HCT116 (cell line): ENCODE results near the gene ULBP1. TPM values are rescaled to one million over a fixed set of nuclear protein-coding genes. Genes with fewer than 3 reads are reported as not detected.
"Not testable (repeated sequence)": the region's sequence is repeated elsewhere in the genome, so short reads cannot be mapped to it uniquely, and the experiment has no call there.

ENCODE experiments used
- ATAC-seq: fragments of 200-7000 bp; cut with Tn5 transposase; 2 replicates; pipeline ENCODE4 v1.9.1; 2020; ENCODE audit warnings: mild to moderate bottlenecking, moderate library complexity
- BruUV-seq: library from RNA; stranded (reverse); fragments of 400-500 nt; replicated peaks from 2 replicates; lab custom pipeline; 2021; lab: Mats Ljungman, UMichigan
- CTCF ChIA-PET: fragments of 300-600 bp; sonication (Branson Sonifier 250); formaldehyde crosslinking; loops from one replicate; lab custom pipeline; 2021; ENCODE audit warnings: antibody characterized with exemption; lab: Charles Lee
- POLR2A ChIA-PET: fragments of 300-600, 350-600 bp; sonication (Branson Sonifier 250); formaldehyde crosslinking; loops from one replicate; lab custom pipeline; 2021; ENCODE audit warnings: antibody characterized with exemption; lab: Charles Lee
- RAD21 ChIA-PET, 2 experiments: fragments of 300-600 bp; sonication (Branson Sonifier 250); formaldehyde crosslinking; loops; one replicate each; lab custom pipeline; 2023; ENCODE audit warnings: low total read pairs in 2 of 2; ENCODE audit not compliant: uncharacterized antibody in 2 of 2, unreplicated experiment in 2 of 2, low non-redundant PET in 1 of 2; lab: Charles Lee
- DNase-seq: peaks from one replicate; pipeline ENCODE4 v3.0.0-alpha.2; 2010; ENCODE audit warnings: low read depth, low spot score
- H2AFZ ChIP-seq: fragments of 200-600 bp; shearing (Covaris generic), sonication (generic); 2 replicates; pipeline ENCODE4 v1.6.1; 2017; ENCODE audit warnings: low read depth, mixed run types, mixed read lengths, antibody characterized with exemption, low read length; ENCODE audit not compliant: poor library complexity, severe bottlenecking
- H3K27ac ChIP-seq: 2 replicates; pipeline ENCODE4 v1.5.1; 2012; ENCODE audit warnings: low read depth, low read length
- H3K27me3 ChIP-seq: fragments of 200-600 bp; sonication (generic); 2 replicates; pipeline ENCODE4 v1.6.1; 2016; ENCODE audit warnings: mixed run types, low read length, mixed read lengths; ENCODE audit not compliant: insufficient read depth
- H3K36me3 ChIP-seq, 2 experiments: fragments of 200-500 bp in 1 of 2; fragments of 200-600 bp in 1 of 2; sonication (Bioruptor generic) in 1 of 2; sonication (generic) in 1 of 2; 2 replicates each; pipeline versions ENCODE4 v1.5.1 to v1.6.1; 2014 to 2016; ENCODE audit warnings: low read length in 2 of 2, inconsistent platforms in 1 of 2, mixed read lengths in 1 of 2, mixed run types in 1 of 2; ENCODE audit not compliant: insufficient read depth in 2 of 2, control insufficient read depth in 1 of 2
- H3K4me1 ChIP-seq, 2 experiments: fragments of 200-600 bp in 1 of 2; sonication (generic) in 1 of 2; 2 replicates each; pipeline versions ENCODE4 v1.5.1 to v1.6.1; 2012 to 2017; ENCODE audit warnings: low read length in 2 of 2, inconsistent platforms in 1 of 2, mild to moderate bottlenecking in 1 of 2, mixed read lengths in 1 of 2, mixed run types in 1 of 2, moderate library complexity in 1 of 2; ENCODE audit not compliant: insufficient read depth in 2 of 2, control insufficient read depth in 1 of 2
- H3K4me2 ChIP-seq: fragments of 200-600 bp; sonication (generic); 2 replicates; pipeline ENCODE4 v1.6.1; 2017; ENCODE audit warnings: mixed run types, low read length, mixed read lengths
- H3K4me3 ChIP-seq, 2 experiments: fragments of 200-600 bp in 1 of 2; sonication (generic) in 1 of 2; replicated peaks in 1 of 2; 2 replicates each; pipeline ENCODE4 v1.5.1; 2011 to 2016; ENCODE audit warnings: low read length in 2 of 2, control low read depth in 1 of 2, low read depth in 1 of 2, mild to moderate bottlenecking in 1 of 2, mixed read lengths in 1 of 2, mixed run types in 1 of 2
- H3K79me2 ChIP-seq: fragments of 200-600 bp; sonication (generic); 2 replicates; pipeline ENCODE4 v1.6.1; 2017; ENCODE audit warnings: mild to moderate bottlenecking, mixed run types, low read length, moderate library complexity, mixed read lengths; ENCODE audit not compliant: insufficient read depth
- H3K9ac ChIP-seq: fragments of 200-600 bp; sonication (generic); 2 replicates; pipeline ENCODE4 v1.6.1; 2016; ENCODE audit warnings: low read length, mixed read lengths
- H3K9me2 ChIP-seq: fragments of 200-600 bp; sonication (generic), shearing (Covaris generic); 2 replicates; pipeline ENCODE4 v1.6.1; 2017; ENCODE audit warnings: mixed run types, mild to moderate bottlenecking, moderate library complexity; ENCODE audit not compliant: insufficient read depth
- H3K9me3 ChIP-seq, 2 experiments: fragments of 200-500 bp in 1 of 2; fragments of 200-600 bp in 1 of 2; sonication (Bioruptor generic) in 1 of 2; sonication (generic) in 1 of 2; 2 replicates each; pipeline ENCODE4 v1.6.1; 2014 to 2017; ENCODE audit warnings: low read length in 2 of 2, mixed read lengths in 2 of 2, inconsistent platforms in 1 of 2, low read depth in 1 of 2, mild to moderate bottlenecking in 1 of 2, mixed run types in 1 of 2, moderate library complexity in 1 of 2; ENCODE audit not compliant: control insufficient read depth in 1 of 2, insufficient read depth in 1 of 2
- H4K20me1 ChIP-seq: fragments of 200-600 bp; sonication (generic), shearing (Covaris generic); 2 replicates; pipeline ENCODE4 v1.6.1; 2017; ENCODE audit warnings: mixed run types, mild to moderate bottlenecking, moderate library complexity; ENCODE audit not compliant: insufficient read depth
- ATF3 ChIP-seq: IDR thresholded peaks from 2 replicates; pipeline ENCODE4 v1.6.1; 2012
- CBX3 ChIP-seq: IDR thresholded peaks from 2 replicates; pipeline ENCODE4 v1.6.1; 2012; ENCODE audit warnings: low read depth
- CEBPB ChIP-seq: IDR thresholded peaks from 2 replicates; pipeline ENCODE4 v1.6.1; 2012; ENCODE audit warnings: low read depth
- ELF1 ChIP-seq: IDR thresholded peaks from 2 replicates; pipeline ENCODE4 v1.6.1; 2012; ENCODE audit warnings: low read depth, borderline replicate concordance
- EZH2 ChIP-seq: fragments of 200-600 bp; sonication (generic); IDR thresholded peaks from 2 replicates; pipeline ENCODE4 v1.6.1; 2017; ENCODE audit warnings: antibody characterized with exemption, mixed run types
- EZH2phosphoT487 ChIP-seq: fragments of 200-600 bp; IDR thresholded peaks from 2 replicates; pipeline ENCODE4 v1.6.1; 2018; ENCODE audit warnings: antibody characterized with exemption, borderline replicate concordance
- JUND ChIP-seq: IDR thresholded peaks from 2 replicates; pipeline ENCODE4 v1.6.1; 2012
- MAX ChIP-seq: IDR thresholded peaks from 2 replicates; pipeline ENCODE4 v1.6.1; 2012
- POLR2A ChIP-seq: IDR thresholded peaks from 2 replicates; pipeline ENCODE4 v1.7.0; 2011; ENCODE audit warnings: borderline replicate concordance; ENCODE audit not compliant: insufficient read depth, insufficient read length; ENCODE audit errors: extremely low read depth
- POLR2AphosphoS5 ChIP-seq: IDR thresholded peaks from 2 replicates; pipeline ENCODE4 v1.6.1; 2011; ENCODE audit warnings: mild to moderate bottlenecking, low read depth, low read length, moderate library complexity
- RAD21 ChIP-seq: IDR thresholded peaks from 2 replicates; pipeline ENCODE4 v1.6.1; 2012; ENCODE audit warnings: low read depth, mild to moderate bottlenecking
- REST ChIP-seq: IDR thresholded peaks from 2 replicates; pipeline ENCODE4 v1.6.1; 2012; ENCODE audit warnings: low read depth
- SIN3A ChIP-seq: IDR thresholded peaks from 2 replicates; pipeline ENCODE4 v1.6.1; 2012; ENCODE audit warnings: low read depth
- TCF7L2 ChIP-seq: IDR thresholded peaks from 2 replicates; pipeline ENCODE4 v1.7.0; 2011; ENCODE audit warnings: borderline replicate concordance, inconsistent platforms; ENCODE audit not compliant: insufficient read depth, insufficient read length; ENCODE audit errors: extremely low read depth
- ZBTB33 ChIP-seq: IDR thresholded peaks from 2 replicates; pipeline ENCODE4 v1.6.1; 2011; ENCODE audit warnings: mild to moderate bottlenecking, low read length, moderate library complexity; ENCODE audit not compliant: insufficient replicate concordance; ENCODE audit errors: extremely low read depth
- ZNF274 ChIP-seq: fragments of 200-500 bp; sonication (Bioruptor generic); IDR thresholded peaks from 2 replicates; pipeline ENCODE4 v1.6.1; 2014; ENCODE audit warnings: mild to moderate bottlenecking, low read depth, low read length, inconsistent platforms
- intact Hi-C: fragments of 100-400 bp; cut with micrococcal nuclease; formaldehyde crosslinking; loops from 2 replicates; pipeline ENCODE4 v1.10.0; 2022
- total RNA-seq: library from RNA; stranded (reverse); gene quantifications from one replicate; pipeline ENCODE4 v1.2.1, GENCODE V29; 2021; ENCODE audit not compliant: unreplicated experiment

Gene ULBP1
- total RNA-seq, 1 experiment from 2014 or later = 12.4 TPM

GRCh38 chr6:149965194-149966020 lies 1.7 kb downstream of the ULBP1 start:
- intact Hi-C loops = no loop called here
- H3K4me2 ChIP-seq = no peak overlapping the region
- DNase-seq = no peak
- H3K27ac ChIP-seq = no peak overlapping the region
- ChIA-PET CTCF (no interaction called here), RAD21 (no interaction called here), POLR2A (no interaction called here)
- TF ChIP-seq RAD21 = no peak
- TF ChIP-seq ZBTB33 = no peak
- TF ChIP-seq CEBPB = no peak
- no peak for TF ChIP-seq TCF7L2
- no peak for TF ChIP-seq REST
- TF ChIP-seq SIN3A = no peak
- no peak for TF ChIP-seq EZH2phosphoT487
- no peak for TF ChIP-seq EZH2
- no peak for TF ChIP-seq ZNF274
- no peak for TF ChIP-seq ATF3
- no peak for TF ChIP-seq ELF1
- no peak for TF ChIP-seq CBX3
- no peak for TF ChIP-seq POLR2A
- TF ChIP-seq POLR2AphosphoS5 = no peak
- no peak for TF ChIP-seq MAX
- TF ChIP-seq JUND = no peak
- H3K4me1 ChIP-seq = peaks cover 9 to 22% of the 10 kb centered on the region in 2 experiments; a peak in 3 of 4 replicates
- BruUV-seq = no TSS peak
- H3K36me3 ChIP-seq = no peaks in the 10 kb centered on the region
- no peak for ATAC-seq
- no peak overlapping the region for H2AFZ ChIP-seq
- no peak overlapping the region for H3K4me3 ChIP-seq
- H3K9me3 ChIP-seq = no peaks in the 10 kb centered on the region
- no peaks in the 10 kb centered on the region for H4K20me1 ChIP-seq
- no peaks in the 10 kb centered on the region for H3K27me3 ChIP-seq
- no peak overlapping the region for H3K9ac ChIP-seq
- no peaks in the 10 kb centered on the region for H3K9me2 ChIP-seq
- H3K79me2 ChIP-seq = no peaks in the 10 kb centered on the region

- H3K9me3 ChIP-seq, intact Hi-C loops, RAD21 ChIA-PET, H3K4me2 ChIP-seq, H3K27ac ChIP-seq, H3K27me3 ChIP-seq, H3K79me2 ChIP-seq, H4K20me1 ChIP-seq, ATAC-seq, H3K4me3 ChIP-seq, DNase-seq, H3K9ac ChIP-seq, CTCF ChIA-PET, BruUV-seq, H3K36me3 ChIP-seq, H2AFZ ChIP-seq, H3K9me2 ChIP-seq: not testable (repeated sequence)
- POLR2A ChIA-PET = interaction anchor here (0.5 kb wide), 1 partner anchor 217 kb away, joined by 3 read pairs; no protein-coding TSS in a partner anchor
- peaks cover 9 to 22% of the 10 kb centered on the region in 2 experiments; a peak in 3 of 4 replicates for H3K4me1 ChIP-seq
Measured at GRCh38 chr6:149966319-149966718, 2.6 kb downstream of the ULBP1 start.
